ENCODE data around the gene TRPV4. TPM values are rescaled to one million over a fixed set of nuclear protein-coding genes. Genes with fewer than 3 reads are reported as not detected.

The TRPV4 gene
- total and polyA plus RNA-seq, 2 experiments from 2014 or later, result 0.66 to 1.1 TPM

DNA sequence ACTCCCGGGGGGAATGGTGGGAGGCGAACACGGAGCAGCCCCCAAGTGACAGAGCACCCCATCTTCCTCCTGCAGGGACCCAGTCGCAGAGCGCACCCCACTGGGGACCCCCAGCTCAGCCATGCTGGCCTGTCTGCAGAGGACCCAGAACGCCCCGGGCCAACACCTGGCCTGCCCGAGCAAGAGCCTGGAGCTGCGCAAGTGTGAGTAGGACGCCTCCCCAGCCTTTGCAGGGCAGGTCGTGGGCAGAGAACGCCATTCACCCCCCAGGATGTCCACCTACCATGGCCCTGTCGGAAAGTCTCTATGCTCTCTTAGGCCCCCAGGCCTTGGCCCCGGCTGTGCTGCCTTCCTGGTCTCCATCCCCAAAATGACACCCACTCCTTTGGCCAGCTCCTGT, 89.2 kb downstream of the TRPV4 start:
- Histone ChIP-seq H3K9me2 (ENCODE audit: insufficient read depth) (no peaks in the 10 kb centered on the region), H3F3A (replicated peaks; ENCODE audit: low read depth) (no peaks in the 10 kb centered on the region), H3K27me3 (ENCODE audit: insufficient read depth) (no peaks in the 10 kb centered on the region), H3K4me3 (no peak overlapping the region), H3K79me2 (replicated peaks; ENCODE audit: insufficient read depth) (no peaks in the 10 kb centered on the region), H3K4me1 (ENCODE audit: insufficient read depth) (no peaks in the 10 kb centered on the region; the same call in 1 of the 2 replicates), H4K20me1 (replicated peaks; ENCODE audit: insufficient read depth) (no peaks in the 10 kb centered on the region), H3K4me2 (no peak overlapping the region), H3K36me3 (ENCODE audit: insufficient read depth) (no peaks in the 10 kb centered on the region), H3K27ac (ENCODE audit: low read depth) (no peak overlapping the region), H2AFZ (no peak overlapping the region)
- no peak for DNase-seq (ENCODE audit: low spot score)
- no peak overlapping the region for H3K27ac Mint-ChIP-seq
- H3K4me1 Mint-ChIP-seq, result peaks cover 10% of the 10 kb centered on the region; the same call in 2 of the 3 replicates
- TF ChIP-seq ZNF114 (CRISPR knock-in tag; IDR thresholded peaks at IDR 0.05) (no peak), JUNB (IDR thresholded peaks at IDR 0.05; ENCODE audit: unreplicated experiment) (no peak), CTCF (conservative IDR thresholded peaks at IDR 0.05; ENCODE audit: low read depth in 2 of 2) (no peak), POLR2AphosphoS5 (IDR thresholded peaks at IDR 0.05; ENCODE audit: low read depth) (no peak), ETS1 (IDR thresholded peaks at IDR 0.05) (no peak), ZNF331 (CRISPR knock-in tag; IDR thresholded peaks at IDR 0.05; ENCODE audit: low read depth) (no peak), EZH2 (IDR thresholded peaks at IDR 0.05; ENCODE audit: low read depth, unreplicated experiment) (no peak), STAT1 (IDR thresholded peaks at IDR 0.05; ENCODE audit: unreplicated experiment) (no peak), CREB1 (CRISPR knock-in tag; IDR thresholded peaks at IDR 0.05; ENCODE audit: low read depth) (no peak), REST (IDR thresholded peaks at IDR 0.05; ENCODE audit: unreplicated experiment) (no peak), NANOG (IDR thresholded peaks at IDR 0.05; ENCODE audit: borderline replicate concordance) (no peak), EZH2phosphoT487 (IDR thresholded peaks at IDR 0.05; ENCODE audit: unreplicated experiment) (no peak), ZNF462 (CRISPR knock-in tag; IDR thresholded peaks at IDR 0.05) (no peak)
- H3K4me3 Mint-ChIP-seq, result no peak overlapping the region
- no peak for ATAC-seq
- no peaks in the 10 kb centered on the region; the same call in 2 of the 3 replicates for H3K9me3 Mint-ChIP-seq
- peaks cover 9% of the 10 kb centered on the region for H3K27me3 Mint-ChIP-seq (ENCODE audit: insufficient read depth, low read depth, poor library complexity)
- no peaks in the 10 kb centered on the region for H3K36me3 Mint-ChIP-seq (ENCODE audit: low read depth)

Measured in GM23338 (cell line).